ENCODE measurements around the gene GZMM.

GRCh38 chr19:547117-547516 lies 3.3 kb downstream of the GZMM start:
- no peak for TF ChIP-seq CTCF (IDR thresholded peaks at IDR 0.05)
- no peak for TF ChIP-seq POLR2A (IDR thresholded peaks at IDR 0.05)
